Activated T-helper 2 cell treated with anti-CD3 and anti-CD28 coated beads, Interferon-gamma antibody, Interleukin-2, Interleukin-4, amounts not matched to agents 10 μg/mL and 5 μg/mL and 100 μg/mL, durations not matched to agents 14 hours and 24 hours and 36 hours (primary cell): ENCODE results near the gene ZNF90. TPM values are rescaled to one million over a fixed set of nuclear protein-coding genes. Genes with fewer than 3 reads are reported as not detected.

ENCODE experiments used
- total RNA-seq: library from RNA; stranded (reverse); gene quantifications from 2 replicates; pipeline ENCODE4 v1.2.3, GENCODE V29; 2022

ZNF90 gene
- total RNA-seq, 1 donor from 2014 or later: 3.2 TPM

Other genes with a start within 250 kb of the ZNF90 start
- 8.6 and 9.9 TPM in 2 replicates for gene ZNF253, start 212.1 kb upstream of the ZNF90 start, total RNA-seq
- 7.1 and 7.6 TPM in 2 replicates for gene ZNF93, start 177.1 kb upstream of the ZNF90 start, total RNA-seq
- gene ZNF682, start 38.5 kb upstream of the ZNF90 start, total RNA-seq: 4.8 TPM in 2 replicates
- 3.9 and 4.2 TPM in 2 replicates for gene ZNF486, start 89.2 kb downstream of the ZNF90 start, total RNA-seq